Glutamatergic neuron (in vitro differentiated cells): Measurements from ENCODE around the gene PLK3. TPM values are rescaled to one million over a fixed set of nuclear protein-coding genes. Genes with fewer than 3 reads are reported as not detected.
A peak's percentile ranks its signal among the peaks of the same experiment; 100 is the strongest.
"Not testable (repeated sequence)": the region's sequence is repeated elsewhere in the genome, so short reads cannot be mapped to it uniquely, and the experiment has no call there.

Experiments
- DNase-seq: peaks from one replicate; pipeline ENCODE4 v3.0.0; 2022
- H3K27ac Mint-ChIP-seq: one replicate; pipeline ENCODE4 v1.8.0; 2020; ENCODE audit warnings: mild to moderate bottlenecking, mixed read lengths, inconsistent platforms; ENCODE audit not compliant: unreplicated experiment
- H3K27me3 Mint-ChIP-seq: one replicate; pipeline ENCODE4 v1.8.0; 2020; ENCODE audit warnings: mild to moderate bottlenecking, moderate library complexity, mixed read lengths, inconsistent platforms; ENCODE audit not compliant: unreplicated experiment
- H3K36me3 Mint-ChIP-seq: one replicate; pipeline ENCODE4 v1.8.0; 2020; ENCODE audit warnings: mild to moderate bottlenecking, mixed read lengths, inconsistent platforms; ENCODE audit not compliant: unreplicated experiment
- H3K4me1 Mint-ChIP-seq: one replicate; pipeline ENCODE4 v1.8.0; 2020; ENCODE audit warnings: mild to moderate bottlenecking, low read depth, mixed read lengths, inconsistent platforms; ENCODE audit not compliant: unreplicated experiment
- H3K4me3 Mint-ChIP-seq: one replicate; pipeline ENCODE4 v1.8.0; 2020; ENCODE audit warnings: mild to moderate bottlenecking, mixed read lengths, inconsistent platforms; ENCODE audit not compliant: unreplicated experiment
- H3K9me3 Mint-ChIP-seq: one replicate; pipeline ENCODE4 v1.8.0; 2020; ENCODE audit warnings: mild to moderate bottlenecking, moderate library complexity, mixed read lengths, inconsistent platforms; ENCODE audit not compliant: unreplicated experiment
- CTCF ChIP-seq: fragments of 200-600 bp; sonication (generic); IDR thresholded peaks from one replicate; pipeline ENCODE4 v1.5.0; 2021; ENCODE audit not compliant: partially characterized antibody, unreplicated experiment
- long read RNA-seq: library from polyadenylated mRNA; unstranded; transcript quantifications from one replicate; pipeline ENCODE4 v2.0.0, GENCODE V29; 2020; ENCODE audit not compliant: unreplicated experiment
- total RNA-seq: library from RNA; stranded (reverse); fragmentation: NEBNext Ultra II Directional; extraction: Animal tissue kit (Norgen Biotek cat#: 25700); gene quantifications from one replicate; pipeline ENCODE4 v1.2.1, GENCODE V29; 2021; ENCODE audit not compliant: unreplicated experiment

The PLK3 gene
- 89.3 TPM for total RNA-seq
- long read RNA-seq, transcript PLK3-201 (15 exons, 2,492 nt), result major isoform, 31 of 57 reads
- long read RNA-seq, partial matches to known transcripts, result 9 of 57 reads
- long read RNA-seq, other reads (novel, unspliced or antisense), result 16 of 57 reads

DNA sequence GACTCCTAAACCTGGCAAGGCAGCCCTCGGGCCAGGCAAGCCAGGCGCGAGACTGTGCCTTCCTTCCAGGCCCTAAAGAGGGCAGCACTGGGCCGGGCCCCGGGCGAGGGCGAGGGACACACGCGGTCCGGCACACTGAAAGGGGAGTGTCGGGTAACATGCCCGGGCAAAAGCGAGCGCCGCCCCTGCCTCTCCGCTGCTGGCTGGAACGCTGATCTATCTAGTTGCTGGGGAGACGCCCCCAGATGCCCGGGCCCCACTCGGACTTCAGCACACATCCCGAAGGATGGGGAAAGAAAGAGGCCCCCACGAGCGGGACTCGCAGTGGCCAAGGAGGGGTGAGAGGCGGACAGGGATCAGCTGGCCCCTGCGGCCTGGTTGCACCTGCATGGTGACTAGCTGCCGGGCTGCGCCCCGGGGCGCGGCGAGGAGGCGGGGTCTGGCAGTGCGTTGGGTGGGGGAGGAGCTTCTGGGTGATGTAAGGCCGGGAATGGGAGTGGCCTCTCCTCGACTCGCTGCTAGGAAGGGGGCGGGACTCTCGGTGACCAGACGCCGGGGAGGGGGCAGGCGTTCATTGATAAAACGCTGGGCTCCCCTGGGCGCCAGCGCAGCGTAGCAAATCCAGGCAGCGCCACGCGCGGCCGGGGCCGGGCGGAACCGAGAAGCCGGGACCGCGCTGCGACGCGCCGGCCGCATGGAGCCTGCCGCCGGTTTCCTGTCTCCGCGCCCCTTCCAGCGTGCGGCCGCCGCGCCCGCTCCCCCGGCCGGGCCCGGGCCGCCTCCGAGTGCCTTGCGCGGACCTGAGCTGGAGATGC, at the start of gene PLK3:
PLK3 (plus strand) TSS at position 608 of the 815 bp plus-strand sequence; CDS start at position 695, 87 bp downstream.
- H3K27ac Mint-ChIP-seq, result peak within 1 kb of the TSS; percentile 99
- TF ChIP-seq CTCF, result peak; percentile 71
- H3K36me3 Mint-ChIP-seq, result peaks cover 6% of the 10 kb centered on the region
- peak within 1 kb of the TSS; percentile 96 for H3K4me3 Mint-ChIP-seq
- peak; percentile 97 for DNase-seq
- H3K27me3 Mint-ChIP-seq, result peaks cover 16% of the 10 kb centered on the region
- peaks cover 19% of the 10 kb centered on the region for H3K4me1 Mint-ChIP-seq
- peaks cover 14% of the 10 kb centered on the region for H3K9me3 Mint-ChIP-seq

GRCh38 chr1:44757420-44757819, 42.8 kb upstream of the PLK3 start:
- no peak for DNase-seq
- no peaks in the 10 kb centered on the region for H3K36me3 Mint-ChIP-seq
- no peak for TF ChIP-seq CTCF
- no peak overlapping the region for H3K4me3 Mint-ChIP-seq
- no peaks in the 10 kb centered on the region for H3K4me1 Mint-ChIP-seq
- no peak overlapping the region for H3K27ac Mint-ChIP-seq
- no peaks in the 10 kb centered on the region for H3K9me3 Mint-ChIP-seq
- H3K27me3 Mint-ChIP-seq, result no peaks in the 10 kb centered on the region

DNA sequence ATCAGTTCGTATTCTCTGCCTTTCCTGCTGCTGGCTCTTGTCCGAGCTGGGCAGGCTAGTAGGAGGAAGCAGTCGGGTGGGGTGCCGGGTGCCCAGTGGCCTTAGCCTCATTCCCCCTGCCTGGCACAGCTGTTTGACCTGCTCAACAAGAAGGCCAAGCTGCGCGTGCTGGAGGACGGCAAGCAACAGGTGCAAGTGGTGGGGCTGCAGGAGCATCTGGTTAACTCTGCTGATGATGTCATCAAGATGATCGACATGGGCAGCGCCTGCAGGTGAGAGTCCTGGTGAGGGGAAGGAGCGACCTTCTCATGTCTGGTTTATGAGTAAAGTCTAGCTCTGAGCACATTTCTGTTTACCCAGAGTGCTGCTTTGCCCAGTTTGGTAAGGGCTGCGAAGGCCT, 41.1 kb upstream of the PLK3 start:
- DNase-seq, result no peak
- Mint-ChIP-seq H3K36me3 (no peaks in the 10 kb centered on the region), H3K4me3 (no peak overlapping the region), H3K9me3 (peaks cover 2% of the 10 kb centered on the region), H3K27ac (no peak overlapping the region), H3K4me1 (no peaks in the 10 kb centered on the region), H3K27me3 (no peaks in the 10 kb centered on the region)
- no peak for TF ChIP-seq CTCF

DNA sequence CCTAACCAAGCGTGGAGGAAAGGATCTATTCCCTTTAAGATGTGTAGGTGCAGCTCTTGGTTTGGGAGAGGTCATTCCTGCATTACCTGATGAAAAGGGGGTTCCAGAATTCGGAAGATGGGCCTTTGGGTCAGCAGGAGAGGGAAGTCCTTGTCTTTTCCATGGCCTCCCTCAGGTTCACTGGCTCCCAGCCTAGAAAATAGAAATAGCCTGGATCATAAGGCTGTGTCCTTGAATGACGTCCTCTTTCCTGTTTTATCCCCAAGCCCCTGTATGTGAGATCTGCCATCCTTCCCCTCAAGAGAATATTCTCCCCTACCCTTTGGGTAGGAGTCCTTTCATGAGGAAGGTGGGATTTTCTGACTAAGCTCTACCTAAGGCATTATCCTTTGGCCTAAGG, 39.3 kb upstream of the PLK3 start:
- Mint-ChIP-seq H3K4me3 (no peak overlapping the region), H3K4me1 (no peaks in the 10 kb centered on the region), H3K36me3 (no peaks in the 10 kb centered on the region), H3K9me3 (peaks cover 2% of the 10 kb centered on the region), H3K27ac (no peak overlapping the region), H3K27me3 (no peaks in the 10 kb centered on the region)
- DNase-seq, result no peak
- no peak for TF ChIP-seq CTCF

- H3K36me3 Mint-ChIP-seq, H3K27me3 Mint-ChIP-seq, H3K4me1 Mint-ChIP-seq: not testable (repeated sequence)
Measured at GRCh38 chr1:44766421-44766820, 33.8 kb upstream of the PLK3 start.

More at GRCh38 chr1:44766421-44766820, 33.8 kb upstream of the PLK3 start:
- H3K4me3 Mint-ChIP-seq, H3K9me3 Mint-ChIP-seq, H3K27ac Mint-ChIP-seq, DNase-seq: not testable (repeated sequence)
